Right lobe of liver (tissue), 4 donors: ENCODE measurements around the gene ACER1.

Experiments
- POLR2A ChIP-seq: fragments of 450-650 bp; IDR thresholded peaks from one replicate; pipeline ENCODE4 v1.6.1; 2017; ENCODE audit warnings: antibody characterized with exemption, mild to moderate bottlenecking
- TF ChIP-seq, protein P1 (sequence below), 4 donors: fragments of 200-600 bp in 3 of 4; fragments of 450-650 bp in 1 of 4; IDR thresholded peaks; one replicate each; pipeline versions ENCODE4 v1.5.1 to v1.8.0; 2016 to 2022; ENCODE audit warnings: antibody characterized with exemption in 4 of 4, mild to moderate bottlenecking in 2 of 4
- donor health status: DM: no; HTN: no; CAD: no.
- donor health status: DM: no; HTN: no; CAD: no.
- donor health status: DM: no; HTN: yes; CAD: no.

DNA sequence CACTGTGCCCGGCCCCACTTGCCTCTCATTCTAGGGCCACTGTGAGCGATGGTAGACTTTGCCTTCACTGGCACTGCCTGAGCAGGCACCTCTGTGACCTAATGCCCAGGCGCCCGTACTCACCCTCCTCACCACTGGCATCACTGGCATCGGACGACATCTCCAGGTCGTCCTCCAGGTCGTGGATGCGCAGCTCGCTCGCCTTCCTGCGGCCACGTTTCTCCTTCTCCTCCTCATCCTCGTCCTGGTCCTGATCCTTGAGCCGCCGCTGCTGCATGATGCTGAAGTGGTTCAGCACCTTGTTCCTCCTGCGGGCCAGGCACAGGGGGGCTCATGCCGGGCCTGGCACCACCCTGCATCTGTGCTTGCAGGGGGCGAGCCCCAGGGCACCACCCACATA lies 49.8 kb upstream of the ACER1 start:
- no peak for TF ChIP-seq POLR2A
- TF ChIP-seq, protein P1, sequence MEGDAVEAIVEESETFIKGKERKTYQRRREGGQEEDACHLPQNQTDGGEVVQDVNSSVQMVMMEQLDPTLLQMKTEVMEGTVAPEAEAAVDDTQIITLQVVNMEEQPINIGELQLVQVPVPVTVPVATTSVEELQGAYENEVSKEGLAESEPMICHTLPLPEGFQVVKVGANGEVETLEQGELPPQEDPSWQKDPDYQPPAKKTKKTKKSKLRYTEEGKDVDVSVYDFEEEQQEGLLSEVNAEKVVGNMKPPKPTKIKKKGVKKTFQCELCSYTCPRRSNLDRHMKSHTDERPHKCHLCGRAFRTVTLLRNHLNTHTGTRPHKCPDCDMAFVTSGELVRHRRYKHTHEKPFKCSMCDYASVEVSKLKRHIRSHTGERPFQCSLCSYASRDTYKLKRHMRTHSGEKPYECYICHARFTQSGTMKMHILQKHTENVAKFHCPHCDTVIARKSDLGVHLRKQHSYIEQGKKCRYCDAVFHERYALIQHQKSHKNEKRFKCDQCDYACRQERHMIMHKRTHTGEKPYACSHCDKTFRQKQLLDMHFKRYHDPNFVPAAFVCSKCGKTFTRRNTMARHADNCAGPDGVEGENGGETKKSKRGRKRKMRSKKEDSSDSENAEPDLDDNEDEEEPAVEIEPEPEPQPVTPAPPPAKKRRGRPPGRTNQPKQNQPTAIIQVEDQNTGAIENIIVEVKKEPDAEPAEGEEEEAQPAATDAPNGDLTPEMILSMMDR (IDR thresholded peaks at IDR 0.05): no peak
